OCI-LY7 (cell line): ENCODE results near the gene COL5A1. TPM values are rescaled to one million over a fixed set of nuclear protein-coding genes. Genes with fewer than 3 reads are reported as not detected.

Experiments used
- BruUV-seq: library from RNA; stranded (reverse); fragments of 400-500 nt; replicated peaks from 2 replicates; lab custom pipeline; 2021; lab: Mats Ljungman, UMichigan
- CTCF ChIA-PET: fragments of 300-600 bp; sonication (Branson Sonifier 250); formaldehyde crosslinking; loops from one replicate; lab custom pipeline; 2022; ENCODE audit warnings: antibody characterized with exemption; ENCODE audit not compliant: unreplicated experiment; lab: Charles Lee
- POLR2A ChIA-PET: fragments of 300-600 bp; sonication (Branson Sonifier 250); formaldehyde crosslinking; loops from one replicate; lab custom pipeline; 2022; ENCODE audit warnings: antibody characterized with exemption; lab: Charles Lee
- DNase-seq: peaks from one replicate; pipeline ENCODE4 v3.0.0-alpha.2; 2015; ENCODE audit warnings: low spot score
- H2AFZ ChIP-seq: fragments of 200-600 bp; sonication (generic), shearing (Covaris generic); 2 replicates; pipeline ENCODE4 v1.6.1; 2014; ENCODE audit warnings: mild to moderate bottlenecking, antibody characterized with exemption, low read length, moderate library complexity
- H3K27ac ChIP-seq: fragments of 200-600 bp; sonication (generic); 2 replicates; pipeline ENCODE4 v1.5.1; 2014; ENCODE audit warnings: mixed run types, low read depth, mild to moderate bottlenecking, moderate library complexity, low read length, inconsistent platforms; ENCODE audit not compliant: poor library complexity, severe bottlenecking
- H3K36me3 ChIP-seq: fragments of 200-600 bp; sonication (generic); 2 replicates; pipeline ENCODE4 v1.6.1; 2014; ENCODE audit warnings: mild to moderate bottlenecking, antibody characterized with exemption, low read length, moderate library complexity, mixed read lengths; ENCODE audit not compliant: insufficient read depth
- H3K4me1 ChIP-seq: fragments of 200-600 bp; sonication (generic); 2 replicates; pipeline ENCODE4 v1.5.1; 2014; ENCODE audit warnings: mild to moderate bottlenecking, low read length; ENCODE audit not compliant: insufficient read depth, poor library complexity, severe bottlenecking
- H3K4me2 ChIP-seq: fragments of 200-600 bp; sonication (generic); 2 replicates; pipeline ENCODE4 v1.6.1; 2014; ENCODE audit warnings: mild to moderate bottlenecking, low read length
- H3K4me3 ChIP-seq: fragments of 200-600 bp; sonication (generic); 2 replicates; pipeline ENCODE4 v1.5.1; 2014; ENCODE audit warnings: mild to moderate bottlenecking, low read depth, low read length; ENCODE audit not compliant: poor library complexity, severe bottlenecking
- H3K79me2 ChIP-seq: fragments of 200-600 bp; sonication (generic); 2 replicates; pipeline ENCODE4 v1.6.1; 2016; ENCODE audit warnings: low read depth, mild to moderate bottlenecking, low read length, moderate library complexity, mixed read lengths; ENCODE audit not compliant: insufficient read depth
- H3K9me2 ChIP-seq: fragments of 200-600 bp; sonication (generic); 2 replicates; pipeline ENCODE4 v1.6.1; 2016; ENCODE audit warnings: mild to moderate bottlenecking, low read length, mixed read lengths; ENCODE audit not compliant: insufficient read depth
- H3K9me3 ChIP-seq: fragments of 200-600 bp; sonication (generic); 2 replicates; pipeline ENCODE4 v1.6.1; 2014; ENCODE audit warnings: mild to moderate bottlenecking, mixed run types, low read length, mixed read lengths
- H4K20me1 ChIP-seq: fragments of 200-600 bp; sonication (generic); 2 replicates; pipeline ENCODE4 v1.6.1; 2014; ENCODE audit warnings: mild to moderate bottlenecking, antibody characterized with exemption, low read length, moderate library complexity, mixed read lengths; ENCODE audit not compliant: insufficient read depth
- CTCF ChIP-seq: fragments of 200-600 bp; sonication (generic); conservative IDR thresholded peaks from 2 replicates; pipeline ENCODE4 v1.5.1; 2014; ENCODE audit warnings: mild to moderate bottlenecking, antibody characterized with exemption, low read length, moderate library complexity, mixed read lengths
- EZH2phosphoT487 ChIP-seq: fragments of 200-600 bp; sonication (generic); IDR thresholded peaks from 2 replicates; pipeline ENCODE4 v1.6.1; 2018; ENCODE audit warnings: low read depth, borderline replicate concordance, mild to moderate bottlenecking, mixed run types, antibody characterized with exemption, low read length, moderate library complexity, mixed read lengths
- intact Hi-C: fragments of 100-400 bp; cut with micrococcal nuclease; formaldehyde crosslinking; loops from one replicate; pipeline ENCODE4 v1.10.0; 2022; ENCODE audit not compliant: unreplicated experiment
- total RNA-seq, 2 experiments: library from RNA; depleted of rRNA in 1 of 2; stranded (reverse); fragments of >200 nt in 1 of 2; shearing (Covaris generic) in 1 of 2; gene quantifications; 2 replicates each; pipeline ENCODE4 v1.2.3, GENCODE V29; 2014 to 2022

COL5A1 gene
- total RNA-seq, 2 experiments from 2014 or later, result 12.2 to 28.6 TPM

GRCh38 chr9:134848504-134848903 is 206.9 kb downstream of the COL5A1 start:
- H2AFZ ChIP-seq, result no peak overlapping the region
- H3K79me2 ChIP-seq, result no peaks in the 10 kb centered on the region
- no TSS peak for BruUV-seq
- ChIA-PET POLR2A (interaction anchor here (0.6 kb wide), 1 partner anchor 1021 kb away, joined by 3 read pairs; no protein-coding TSS in a partner anchor), CTCF (no interaction called here)
- H3K9me2 ChIP-seq, result no peaks in the 10 kb centered on the region
- H3K9me3 ChIP-seq, result no peaks in the 10 kb centered on the region
- H3K4me2 ChIP-seq, result no peak overlapping the region
- no peaks in the 10 kb centered on the region for H4K20me1 ChIP-seq
- no peak for DNase-seq
- no peak overlapping the region for H3K4me3 ChIP-seq
- no peaks in the 10 kb centered on the region for H3K4me1 ChIP-seq
- H3K36me3 ChIP-seq, result no peaks in the 10 kb centered on the region
- TF ChIP-seq EZH2phosphoT487, result no peak
- TF ChIP-seq CTCF, result no peak
- no peak overlapping the region for H3K27ac ChIP-seq
- intact Hi-C loops, result no loop called here

- H3K36me3 ChIP-seq, result no peaks in the 10 kb centered on the region
- TF ChIP-seq CTCF (no peak), EZH2phosphoT487 (no peak)
- ChIA-PET POLR2A (no interaction called here), CTCF (no interaction called here)
- H3K4me1 ChIP-seq, result no peaks in the 10 kb centered on the region
- no TSS peak for BruUV-seq
- no peaks in the 10 kb centered on the region for H3K9me3 ChIP-seq
- H3K4me2 ChIP-seq, result no peak overlapping the region
- intact Hi-C loops, result no loop called here
- H3K79me2 ChIP-seq, result no peaks in the 10 kb centered on the region
- H3K4me3 ChIP-seq, result no peak overlapping the region
- no peaks in the 10 kb centered on the region for H4K20me1 ChIP-seq
- DNase-seq, result no peak
- no peak overlapping the region for H3K27ac ChIP-seq
- H2AFZ ChIP-seq, result no peak overlapping the region
- H3K9me2 ChIP-seq, result no peaks in the 10 kb centered on the region
Observed at GRCh38 chr9:134850611-134851010, 209.0 kb downstream of the COL5A1 start.

DNA sequence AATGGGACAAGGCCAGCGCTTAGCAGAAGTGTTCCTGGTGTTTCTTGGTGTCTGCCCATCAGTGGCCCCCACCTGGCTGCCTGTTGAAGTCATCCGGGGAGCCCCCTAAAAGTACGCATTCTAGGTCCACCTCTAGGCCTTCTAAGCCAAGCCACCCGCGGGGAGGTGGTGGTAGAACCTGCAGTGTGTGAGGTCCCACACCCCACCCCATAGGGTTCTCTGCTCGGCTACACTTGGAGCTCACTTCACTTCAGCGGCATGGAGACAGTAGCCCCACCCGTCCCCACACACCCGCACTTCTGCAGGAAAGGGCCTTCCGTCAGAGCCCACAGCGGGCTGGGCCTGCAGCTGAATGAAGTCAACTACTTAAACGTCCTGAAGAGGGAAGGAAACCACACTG is 209.4 kb downstream of the COL5A1 start:
- ChIA-PET CTCF (no interaction called here), POLR2A (interaction anchor here (0.5 kb wide), 1 partner anchor 338 kb away, joined by 3 read pairs; no protein-coding TSS in a partner anchor)
- Histone ChIP-seq H3K4me3 (no peak overlapping the region), H3K36me3 (no peaks in the 10 kb centered on the region), H3K27ac (no peak overlapping the region), H3K4me2 (no peak overlapping the region), H3K79me2 (no peaks in the 10 kb centered on the region), H3K9me3 (no peaks in the 10 kb centered on the region), H3K9me2 (no peaks in the 10 kb centered on the region), H3K4me1 (no peaks in the 10 kb centered on the region), H4K20me1 (no peaks in the 10 kb centered on the region), H2AFZ (no peak overlapping the region)
- DNase-seq, result no peak
- BruUV-seq, result no TSS peak
- intact Hi-C loops, result no loop called here
- TF ChIP-seq EZH2phosphoT487, result no peak
- TF ChIP-seq CTCF, result no peak
